ENCODE results near the gene EPO.
"Not testable (repeated sequence)": the region's sequence is repeated elsewhere in the genome, so short reads cannot be mapped to it uniquely, and the experiment has no call there.

EPO gene

GRCh38 chr7:100736671-100737070 lies 16.4 kb downstream of the EPO start:
- DNase-seq (ENCODE audit: low spot score): no peak

GRCh38 chr7:100739934-100740333 lies 19.7 kb downstream of the EPO start:
- no peak for DNase-seq (ENCODE audit: low spot score)

GRCh38 chr7:100744605-100745004 lies 24.3 kb downstream of the EPO start:
- no peak for DNase-seq (ENCODE audit: low spot score)

- DNase-seq (ENCODE audit: low spot score): peak; percentile 81
Observed at GRCh38 chr7:100745184-100745583, 24.9 kb downstream of the EPO start.

GRCh38 chr7:100752994-100753393 lies 32.7 kb downstream of the EPO start:
- no peak for DNase-seq (ENCODE audit: low spot score)

GRCh38 chr7:100753750-100754149 lies 33.5 kb downstream of the EPO start:
- DNase-seq (ENCODE audit: low spot score): no peak

GRCh38 chr7:100759357-100760171 lies 39.3 kb downstream of the EPO start:
- DNase-seq (ENCODE audit: low spot score): no peak

GRCh38 chr7:100762841-100763240 lies 42.6 kb downstream of the EPO start:
- DNase-seq (ENCODE audit: low spot score): not testable (repeated sequence)

- no peak for DNase-seq (ENCODE audit: low spot score)
Observed at GRCh38 chr7:100763556-100764140, 43.4 kb downstream of the EPO start.

GRCh38 chr7:100764841-100765240 lies 44.6 kb downstream of the EPO start:
- no peak for DNase-seq (ENCODE audit: low spot score)

GRCh38 chr7:100765250-100765649 lies 45.0 kb downstream of the EPO start:
- no peak for DNase-seq (ENCODE audit: low spot score)

GRCh38 chr7:100768784-100769183 lies 48.5 kb downstream of the EPO start:
- no peak for DNase-seq (ENCODE audit: low spot score)
